PC-3 (cell line): ENCODE data around the gene UBAC1.

Experiments used
- EZH2 ChIP-seq: fragments of 300-600 bp; sonication (generic); IDR thresholded peaks from one replicate; pipeline ENCODE4 v1.6.1; 2017; ENCODE audit warnings: antibody characterized with exemption, mild to moderate bottlenecking, low read length; ENCODE audit not compliant: unreplicated experiment
- EZH2phosphoT487 ChIP-seq: fragments of 300-600 bp; sonication (generic); IDR thresholded peaks from 2 replicates; pipeline ENCODE4 v1.6.1; 2018; ENCODE audit warnings: mild to moderate bottlenecking, antibody characterized with exemption, low read length, borderline replicate concordance
- TF ChIP-seq, protein P1 (sequence below): fragments of 300-600 bp; sonication (generic); conservative IDR thresholded peaks from 2 replicates; pipeline ENCODE4 v1.5.1; 2017; ENCODE audit warnings: antibody characterized with exemption, low read depth, mild to moderate bottlenecking, low read length

DNA sequence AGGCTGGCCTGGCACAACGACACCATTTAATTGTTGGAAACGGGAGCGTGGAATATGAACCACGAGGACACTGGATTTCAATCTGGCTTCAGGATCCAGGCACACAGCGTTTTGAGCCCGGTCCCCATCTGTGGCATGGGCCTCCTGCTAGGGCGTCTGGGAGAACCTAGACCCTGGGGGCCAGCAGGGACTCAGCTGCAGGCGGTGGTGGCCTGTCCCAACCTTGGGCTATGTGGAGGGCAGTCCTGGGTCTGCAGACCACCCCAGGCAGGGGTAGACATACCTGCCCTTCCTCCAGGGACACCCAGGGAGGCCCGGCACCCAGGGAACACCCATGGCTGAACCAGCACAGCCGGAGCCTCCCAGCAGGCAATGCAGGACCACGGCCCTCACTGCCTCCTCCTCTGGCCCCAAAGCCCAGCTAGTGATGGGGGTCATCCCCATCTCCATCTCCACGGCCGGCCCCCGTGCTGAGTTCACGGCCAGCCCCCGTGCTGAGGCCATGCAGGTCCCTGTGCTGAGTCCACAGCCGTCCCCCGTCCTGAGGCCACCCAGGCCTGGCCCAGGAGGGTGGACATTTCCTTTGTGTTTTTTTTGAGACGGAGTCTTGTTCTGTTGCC lies 18.5 kb upstream of the UBAC1 start:
- TF ChIP-seq, protein P1, sequence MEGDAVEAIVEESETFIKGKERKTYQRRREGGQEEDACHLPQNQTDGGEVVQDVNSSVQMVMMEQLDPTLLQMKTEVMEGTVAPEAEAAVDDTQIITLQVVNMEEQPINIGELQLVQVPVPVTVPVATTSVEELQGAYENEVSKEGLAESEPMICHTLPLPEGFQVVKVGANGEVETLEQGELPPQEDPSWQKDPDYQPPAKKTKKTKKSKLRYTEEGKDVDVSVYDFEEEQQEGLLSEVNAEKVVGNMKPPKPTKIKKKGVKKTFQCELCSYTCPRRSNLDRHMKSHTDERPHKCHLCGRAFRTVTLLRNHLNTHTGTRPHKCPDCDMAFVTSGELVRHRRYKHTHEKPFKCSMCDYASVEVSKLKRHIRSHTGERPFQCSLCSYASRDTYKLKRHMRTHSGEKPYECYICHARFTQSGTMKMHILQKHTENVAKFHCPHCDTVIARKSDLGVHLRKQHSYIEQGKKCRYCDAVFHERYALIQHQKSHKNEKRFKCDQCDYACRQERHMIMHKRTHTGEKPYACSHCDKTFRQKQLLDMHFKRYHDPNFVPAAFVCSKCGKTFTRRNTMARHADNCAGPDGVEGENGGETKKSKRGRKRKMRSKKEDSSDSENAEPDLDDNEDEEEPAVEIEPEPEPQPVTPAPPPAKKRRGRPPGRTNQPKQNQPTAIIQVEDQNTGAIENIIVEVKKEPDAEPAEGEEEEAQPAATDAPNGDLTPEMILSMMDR, result no peak
- TF ChIP-seq EZH2phosphoT487, result no peak
- TF ChIP-seq EZH2, result no peak
